BLaER1 treated with 17β-estradiol and CSF1 and Interleukin-3, amounts not matched to agents 10 nM and 100 nM (cell line): ENCODE results near the gene SYT9.

Source experiments
- H3K27ac ChIP-seq, 11 experiments: shearing (Covaris generic); formaldehyde crosslinking; 2 replicates each; pipeline ENCODE4 v1.8.1; 2022
- H3K27me3 ChIP-seq, 11 experiments: shearing (Covaris generic); formaldehyde crosslinking; 2 replicates each; pipeline ENCODE4 v1.8.1; 2022
- H3K36me3 ChIP-seq, 11 experiments: shearing (Covaris generic); formaldehyde crosslinking; 2 replicates each; pipeline ENCODE4 v1.8.1; 2022
- H3K4me1 ChIP-seq, 10 experiments: shearing (Covaris generic); formaldehyde crosslinking; 2 replicates each; pipeline ENCODE4 v1.8.1; 2022
- H3K4me2 ChIP-seq, 11 experiments: shearing (Covaris generic); formaldehyde crosslinking; 2 replicates each; pipeline ENCODE4 v1.8.1; 2022
- H3K4me3 ChIP-seq, 10 experiments: shearing (Covaris generic); formaldehyde crosslinking; 2 replicates each; pipeline ENCODE4 v1.8.1; 2022
- H3K9ac ChIP-seq, 11 experiments: shearing (Covaris generic); formaldehyde crosslinking; 2 replicates each; pipeline ENCODE4 v1.8.1; 2022
- H3K9me3 ChIP-seq, 11 experiments: shearing (Covaris generic); formaldehyde crosslinking; replicated peaks in 1 of 11; 2 replicates each; pipeline ENCODE4 v1.8.1; 2022
- H4K20me1 ChIP-seq, 11 experiments: shearing (Covaris generic); formaldehyde crosslinking; 2 replicates each; pipeline ENCODE4 v1.8.1; 2022
- Cebpa-rat ChIP-seq, 11 experiments: shearing (Covaris generic); IDR thresholded peaks; 2 replicates each; pipeline ENCODE4 v1.8.1; 2022

Gene SYT9

DNA sequence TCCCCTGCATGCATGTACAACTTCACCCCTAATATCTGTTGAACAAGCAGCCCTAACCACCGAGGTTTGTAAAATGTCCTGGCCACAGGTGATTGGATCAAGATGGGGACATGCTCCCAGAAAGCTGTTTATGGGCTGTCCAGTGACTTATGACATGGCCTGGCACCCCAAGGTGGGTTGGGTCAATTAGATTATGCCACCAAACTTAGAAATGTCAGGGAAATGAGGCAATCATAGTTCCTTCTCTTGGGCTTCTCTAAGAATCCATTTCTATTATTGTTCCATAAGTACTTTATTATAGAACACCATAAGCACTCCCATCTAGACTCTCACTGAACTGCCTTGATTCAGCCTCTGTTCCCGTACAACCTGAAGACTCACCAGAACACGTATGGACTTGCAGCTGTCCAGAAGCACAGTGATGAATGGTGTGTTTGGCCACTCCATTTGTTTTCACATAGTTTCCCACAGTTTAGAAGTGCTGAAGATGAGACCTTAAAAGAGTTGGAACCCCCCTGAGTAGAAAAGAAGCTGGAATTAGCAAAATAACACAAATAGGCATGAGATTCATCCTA lies 188.1 kb downstream of the SYT9 start:
- Histone ChIP-seq H3K9me3 (no peaks in the 10 kb centered on the region), H3K27ac (no peak overlapping the region), H3K9ac (no peak overlapping the region), H3K4me2 (peak overlapping the region in 2 of 11 experiments; percentile 8 to 27; a peak in 2 of 22 replicates), H3K36me3 (no peaks in the 10 kb centered on the region), H4K20me1 (no peaks in the 10 kb centered on the region), H3K4me1 (peaks cover 15 to 44% (median 21%) of the 10 kb centered on the region in 10 experiments), H3K27me3 (no peaks in the 10 kb centered on the region), H3K4me3 (no peak overlapping the region)
- no peak for TF ChIP-seq Cebpa-rat (IDR thresholded peaks at IDR 0.05)

DNA sequence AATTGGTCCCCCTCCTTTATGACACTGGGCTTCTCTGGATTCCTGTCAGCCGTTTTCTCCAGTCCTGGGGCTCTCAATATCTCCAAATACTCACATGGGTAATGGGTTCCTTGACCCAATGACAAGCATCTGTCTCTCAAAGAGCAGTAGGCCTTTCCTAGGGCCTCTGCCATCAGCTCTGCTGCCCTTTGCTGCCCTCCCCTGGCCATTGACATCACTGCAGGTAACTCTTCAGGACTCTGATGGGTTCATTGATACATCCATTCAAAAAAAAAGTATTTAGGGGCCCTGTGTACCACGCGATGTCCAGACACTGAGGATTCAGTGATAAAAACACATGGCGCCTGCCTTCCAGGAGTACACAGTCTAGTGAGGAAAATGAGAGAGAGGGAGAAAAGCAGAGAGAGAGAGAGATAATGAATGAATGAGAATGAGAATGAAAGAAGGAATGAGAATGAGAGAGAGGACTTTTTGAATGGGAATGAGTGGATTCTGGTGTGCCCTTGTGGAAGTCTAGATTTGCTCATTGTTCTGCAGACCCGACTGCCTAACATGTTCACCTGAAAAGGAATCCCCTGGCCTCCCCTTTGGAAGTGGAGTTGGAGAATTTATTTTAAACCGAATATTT lies 191.0 kb downstream of the SYT9 start:
- Histone ChIP-seq H3K27me3 (no peaks in the 10 kb centered on the region), H3K4me2 (no peak overlapping the region), H3K4me1 (peaks cover 0 to 16% (median 6%) of the 10 kb centered on the region in 10 experiments; a peak in 14 of 20 replicates), H3K9me3 (no peaks in the 10 kb centered on the region), H4K20me1 (no peaks in the 10 kb centered on the region), H3K9ac (no peak overlapping the region), H3K4me3 (no peak overlapping the region), H3K36me3 (no peaks in the 10 kb centered on the region), H3K27ac (no peak overlapping the region)
- TF ChIP-seq Cebpa-rat (IDR thresholded peaks at IDR 0.05), result no peak

DNA sequence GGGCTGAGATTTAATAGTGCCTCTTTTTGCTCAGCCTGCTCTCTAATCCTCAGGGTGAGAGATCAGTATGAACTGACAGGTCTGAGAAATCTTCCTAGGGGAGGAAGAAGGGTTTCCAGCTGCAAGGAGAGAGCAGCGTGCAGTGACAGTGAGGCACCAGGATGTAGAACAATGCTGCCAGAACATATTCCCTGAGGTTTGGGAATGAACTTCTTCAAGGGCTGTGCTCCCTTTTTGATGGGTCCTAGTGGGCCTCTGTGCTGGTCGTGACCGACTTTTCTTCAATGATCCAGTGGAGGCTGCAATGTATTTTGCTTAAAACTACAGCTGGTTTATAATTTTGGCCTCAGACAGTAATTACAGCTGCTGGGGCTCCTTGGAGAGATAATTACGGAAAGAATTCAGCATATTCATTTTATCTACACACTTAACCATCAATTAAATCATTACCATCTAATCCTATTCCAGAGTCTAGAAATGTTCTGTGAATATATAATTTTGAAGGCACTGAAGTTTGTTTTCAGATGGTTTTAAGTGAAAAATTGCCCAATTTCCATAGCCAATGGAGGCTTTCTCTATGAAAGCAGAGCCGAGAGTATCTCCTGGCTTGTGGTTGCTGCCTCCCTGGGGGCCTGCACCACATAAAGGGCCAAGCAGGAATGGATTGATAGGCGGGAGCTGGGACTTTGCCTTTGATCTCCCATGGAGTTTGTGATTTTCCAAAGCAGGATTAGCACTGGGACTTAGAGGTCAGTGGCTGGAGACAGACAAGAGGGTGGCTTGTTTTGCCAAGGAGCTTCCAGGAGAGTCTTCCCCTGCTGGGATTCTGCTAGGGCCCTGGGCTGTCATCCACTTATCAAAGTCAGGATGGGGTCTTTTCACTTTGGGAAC lies 192.6 kb downstream of the SYT9 start:
- no peak overlapping the region for H3K4me3 ChIP-seq
- no peak overlapping the region for H3K27ac ChIP-seq
- H3K27me3 ChIP-seq, result no peaks in the 10 kb centered on the region
- no peaks in the 10 kb centered on the region for H3K36me3 ChIP-seq
- H3K4me2 ChIP-seq, result no peak overlapping the region
- H3K9me3 ChIP-seq, result no peaks in the 10 kb centered on the region
- H4K20me1 ChIP-seq, result no peaks in the 10 kb centered on the region
- H3K9ac ChIP-seq, result no peak overlapping the region
- TF ChIP-seq Cebpa-rat (IDR thresholded peaks at IDR 0.05), result no peak
- peaks cover 1 to 12% (median 6%) of the 10 kb centered on the region in 10 experiments; a peak in 18 of 20 replicates for H3K4me1 ChIP-seq

DNA sequence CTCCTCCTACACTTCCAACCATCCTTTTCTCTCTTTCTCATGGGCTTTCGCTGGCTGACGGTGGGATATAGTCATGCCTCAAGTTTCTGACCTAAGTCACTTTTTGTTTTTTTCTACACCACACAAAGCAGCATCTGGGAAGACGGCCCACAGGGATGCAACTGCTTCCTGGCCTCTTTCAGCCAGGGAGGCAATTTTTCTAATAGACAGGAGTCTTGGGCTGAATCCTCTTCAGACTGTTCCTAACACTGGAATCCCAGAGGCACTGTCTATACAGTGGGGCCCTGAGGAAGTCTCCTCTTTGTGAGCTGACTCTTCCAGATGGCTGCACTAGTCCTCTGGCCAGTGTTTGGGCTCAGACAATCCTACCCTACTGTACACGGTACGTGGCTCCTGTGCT lies 193.9 kb downstream of the SYT9 start:
- H3K9me3 ChIP-seq, result no peaks in the 10 kb centered on the region
- no peaks in the 10 kb centered on the region for H4K20me1 ChIP-seq
- no peak for TF ChIP-seq Cebpa-rat (IDR thresholded peaks at IDR 0.05)
- peaks cover 6 to 17% (median 13%) of the 10 kb centered on the region in 10 experiments; a peak in 18 of 20 replicates for H3K4me1 ChIP-seq
- no peak overlapping the region for H3K4me2 ChIP-seq
- H3K36me3 ChIP-seq, result no peaks in the 10 kb centered on the region
- no peak overlapping the region for H3K27ac ChIP-seq
- H3K4me3 ChIP-seq, result no peak overlapping the region
- H3K9ac ChIP-seq, result no peak overlapping the region
- no peaks in the 10 kb centered on the region for H3K27me3 ChIP-seq

DNA sequence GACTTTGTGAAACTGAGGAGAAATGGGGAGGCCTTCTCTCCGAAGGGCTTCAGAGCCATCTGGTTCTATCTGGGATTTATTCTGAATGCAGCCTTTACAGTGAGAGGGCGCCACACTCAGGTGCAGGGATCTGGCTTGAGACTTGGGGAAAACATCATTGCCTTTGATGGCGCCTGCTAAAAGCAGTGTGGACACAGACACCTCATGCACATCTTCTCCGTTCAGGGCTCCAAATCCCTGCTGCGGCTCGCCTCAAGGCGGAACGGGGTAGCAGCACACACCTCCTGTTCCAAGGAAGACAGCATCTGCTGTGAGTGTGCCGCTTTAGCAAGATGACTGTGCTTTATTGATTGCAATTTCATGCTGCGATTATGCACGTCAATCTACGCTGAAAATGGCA lies 196.5 kb downstream of the SYT9 start:
- no peaks in the 10 kb centered on the region for H4K20me1 ChIP-seq

DNA sequence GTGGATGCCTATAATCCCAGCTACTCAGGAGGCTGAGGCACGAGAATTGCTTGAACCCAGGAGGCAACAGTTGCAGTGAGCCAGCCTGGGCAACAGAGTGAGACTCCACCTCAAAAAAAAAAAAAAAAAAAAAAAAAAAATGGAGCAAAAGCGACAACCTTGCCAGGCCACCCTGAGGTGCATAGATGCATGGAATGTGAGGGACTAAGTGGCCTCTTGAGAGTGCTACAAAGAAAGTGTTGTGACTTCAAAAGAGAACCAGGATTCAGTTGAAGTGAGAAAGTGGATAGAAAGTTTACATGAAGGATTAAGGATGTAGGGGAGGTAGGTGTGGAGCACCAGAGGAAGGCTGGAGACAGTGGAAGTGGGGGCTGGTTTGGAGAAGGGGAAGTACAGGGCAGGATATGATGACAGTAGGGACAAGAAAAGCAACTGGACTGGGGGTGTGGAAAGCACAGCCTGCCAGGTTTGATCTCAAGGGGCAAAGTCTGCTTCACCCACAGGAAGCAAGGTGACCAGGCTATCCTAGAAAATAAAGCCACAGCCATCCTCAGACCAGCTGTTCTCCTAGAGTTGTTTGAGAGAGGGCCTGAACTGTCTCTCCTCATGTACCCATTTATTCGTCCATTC lies 197.6 kb downstream of the SYT9 start:
- no peak for TF ChIP-seq Cebpa-rat (IDR thresholded peaks at IDR 0.05)
- no peak overlapping the region for H3K9ac ChIP-seq
- no peaks in the 10 kb centered on the region for H4K20me1 ChIP-seq
- H3K36me3 ChIP-seq, result no peaks in the 10 kb centered on the region
- H3K4me1 ChIP-seq, result peaks cover 6 to 16% (median 13%) of the 10 kb centered on the region in 10 experiments; a peak in 18 of 20 replicates
- H3K9me3 ChIP-seq, result no peaks in the 10 kb centered on the region
- H3K27ac ChIP-seq, result peak overlapping the region in 3 of 11 experiments; percentile 27 to 33 (median 27); a peak in 3 of 22 replicates
- H3K4me3 ChIP-seq, result no peak overlapping the region
- H3K27me3 ChIP-seq, result no peaks in the 10 kb centered on the region
- peak overlapping the region; percentile 21 to 78 (median 43); a peak in 18 of 22 replicates for H3K4me2 ChIP-seq

More for the DNA sequence above, 196.5 kb downstream of the SYT9 start:
- H3K4me1 ChIP-seq, result peaks cover 6 to 17% (median 13%) of the 10 kb centered on the region in 10 experiments; a peak in 18 of 20 replicates
- no peak for TF ChIP-seq Cebpa-rat (IDR thresholded peaks at IDR 0.05)
- H3K4me3 ChIP-seq, result no peak overlapping the region
- H3K27ac ChIP-seq, result no peak overlapping the region
- no peaks in the 10 kb centered on the region for H3K27me3 ChIP-seq
- no peak overlapping the region for H3K4me2 ChIP-seq
- no peak overlapping the region for H3K9ac ChIP-seq
- no peaks in the 10 kb centered on the region for H3K36me3 ChIP-seq
- H3K9me3 ChIP-seq, result no peaks in the 10 kb centered on the region

DNA sequence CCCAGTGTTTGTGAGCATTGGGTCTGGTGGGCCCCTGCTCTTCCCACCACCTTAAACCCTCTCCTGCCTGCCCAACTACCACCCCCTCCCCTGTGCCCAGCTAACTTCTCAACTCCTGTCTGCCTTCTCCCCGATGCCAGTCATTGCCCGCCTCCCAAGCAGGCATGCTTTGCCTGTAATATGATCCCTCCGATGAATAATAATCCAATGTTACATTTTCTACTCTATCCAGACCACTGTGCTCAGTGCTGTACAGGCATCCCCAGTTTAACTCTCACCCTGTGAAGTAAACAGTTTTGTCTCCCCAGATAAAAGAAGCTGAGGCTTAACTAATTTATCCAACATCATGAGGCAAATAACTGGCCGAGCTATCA lies 198.1 kb downstream of the SYT9 start:
- no peak for TF ChIP-seq Cebpa-rat (IDR thresholded peaks at IDR 0.05)
- H3K4me1 ChIP-seq, result peaks cover 5 to 16% (median 10%) of the 10 kb centered on the region in 10 experiments; a peak in 18 of 20 replicates
- H3K9ac ChIP-seq, result no peak overlapping the region
- no peaks in the 10 kb centered on the region for H3K27me3 ChIP-seq
- no peaks in the 10 kb centered on the region for H3K9me3 ChIP-seq
- peak overlapping the region in 3 of 11 experiments; percentile 27 to 33 (median 27); a peak in 3 of 22 replicates for H3K27ac ChIP-seq
- peak overlapping the region; percentile 21 to 78 (median 43); a peak in 18 of 22 replicates for H3K4me2 ChIP-seq
- no peak overlapping the region for H3K4me3 ChIP-seq
- H3K36me3 ChIP-seq, result no peaks in the 10 kb centered on the region
- no peaks in the 10 kb centered on the region for H4K20me1 ChIP-seq

DNA sequence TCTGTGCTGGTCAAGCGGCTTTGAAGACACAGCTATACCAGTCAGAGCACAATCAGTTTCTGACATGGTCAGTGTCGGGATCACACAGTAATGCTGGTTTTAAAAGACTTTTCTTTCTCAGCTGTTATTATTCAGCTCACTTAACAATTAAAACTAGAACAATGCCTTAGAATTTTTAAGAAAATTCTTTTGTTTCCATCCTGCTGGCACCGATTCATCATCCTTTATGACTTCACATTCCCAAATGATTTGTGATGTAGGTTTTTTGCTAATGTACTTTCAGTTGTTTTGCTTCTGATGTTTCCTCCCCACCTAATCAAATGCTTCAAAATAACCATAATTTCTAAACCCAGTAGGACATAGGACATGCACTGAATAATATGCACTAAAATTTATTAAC lies 199.1 kb downstream of the SYT9 start:
- no peaks in the 10 kb centered on the region for H4K20me1 ChIP-seq
- no peak for TF ChIP-seq Cebpa-rat (IDR thresholded peaks at IDR 0.05)
- no peak overlapping the region for H3K9ac ChIP-seq
- no peak overlapping the region for H3K4me3 ChIP-seq
- no peak overlapping the region for H3K27ac ChIP-seq
- no peaks in the 10 kb centered on the region for H3K9me3 ChIP-seq
- no peaks in the 10 kb centered on the region for H3K27me3 ChIP-seq
- no peak overlapping the region for H3K4me2 ChIP-seq
- H3K36me3 ChIP-seq, result no peaks in the 10 kb centered on the region
- H3K4me1 ChIP-seq, result peaks cover 4 to 16% (median 10%) of the 10 kb centered on the region in 10 experiments; a peak in 18 of 20 replicates

DNA sequence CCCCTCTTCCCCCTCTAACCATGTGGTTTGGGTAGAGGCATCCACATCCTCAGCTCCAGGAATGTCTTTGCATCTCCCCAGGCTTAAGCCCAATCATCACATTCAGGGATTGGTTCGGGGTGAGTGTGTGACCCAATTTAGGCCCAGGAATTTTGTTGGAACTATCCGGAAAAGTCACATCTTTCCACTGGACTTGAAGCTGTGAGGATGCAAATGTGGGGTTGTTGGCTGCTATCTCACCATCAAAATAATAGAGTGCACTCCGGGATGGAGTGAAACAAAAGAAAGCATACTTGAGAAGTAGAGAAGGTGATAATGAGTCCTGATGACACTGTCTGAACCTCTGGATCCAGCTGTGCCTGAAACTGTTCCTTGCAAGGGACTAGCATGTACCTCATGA lies 199.8 kb downstream of the SYT9 start:
- Histone ChIP-seq H4K20me1 (no peaks in the 10 kb centered on the region), H3K36me3 (no peaks in the 10 kb centered on the region), H3K4me3 (no peak overlapping the region), H3K27ac (no peak overlapping the region), H3K4me2 (no peak overlapping the region), H3K27me3 (no peaks in the 10 kb centered on the region), H3K9me3 (no peaks in the 10 kb centered on the region), H3K9ac (no peak overlapping the region), H3K4me1 (peaks cover 4 to 16% (median 10%) of the 10 kb centered on the region in 10 experiments; a peak in 18 of 20 replicates)
- no peak for TF ChIP-seq Cebpa-rat (IDR thresholded peaks at IDR 0.05)
